NCI-H187 (cell line): ENCODE data around the gene ABCA3.
A peak's percentile ranks its signal among the peaks of the same experiment; 100 is the strongest.

Experiments used
- DNase-seq, 2 experiments: peaks; one replicate each; lab custom pipeline; 2025; lab: John Stamatoyannopoulos, UW

Gene ABCA3

DNA sequence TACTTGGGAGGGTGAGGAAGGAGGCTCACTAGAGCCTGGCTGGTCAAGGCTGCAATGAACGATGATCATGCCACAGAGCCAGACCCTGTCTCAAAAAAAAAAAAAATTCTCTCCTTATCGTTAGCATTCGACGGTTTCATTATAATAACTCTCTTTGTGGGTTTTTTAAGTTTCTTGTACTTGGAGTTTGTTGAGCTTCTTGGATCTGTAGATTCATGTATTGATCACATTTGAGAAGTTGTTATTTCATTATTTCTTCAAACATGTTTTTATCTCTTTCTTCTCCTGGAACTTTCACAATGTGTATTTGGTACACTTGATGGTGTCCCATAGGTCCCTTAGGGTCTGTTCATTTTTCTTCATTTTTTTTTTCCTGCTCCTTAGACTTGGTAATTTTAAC, 16.8 kb upstream of the ABCA3 start:
- no peak for DNase-seq

DNA sequence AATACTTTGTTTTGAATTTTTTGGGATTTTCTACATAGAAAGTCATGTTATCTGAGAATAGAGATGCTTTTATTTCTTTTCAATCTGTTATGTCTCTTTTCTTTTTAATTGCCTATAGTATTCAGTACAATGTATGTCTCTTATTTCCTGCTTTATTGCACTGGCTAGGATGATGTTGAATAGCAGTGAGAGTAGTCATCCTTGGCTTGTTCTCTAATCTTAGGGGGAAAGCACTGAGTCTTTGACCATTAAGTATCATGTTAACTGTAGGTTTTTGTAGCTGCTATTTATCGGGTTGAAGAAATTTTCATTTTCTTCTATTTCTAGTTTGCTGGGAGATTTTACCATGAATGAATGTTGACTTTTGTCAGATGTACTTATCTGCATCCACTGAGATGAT, 10.0 kb upstream of the ABCA3 start:
- no peak for DNase-seq

DNA sequence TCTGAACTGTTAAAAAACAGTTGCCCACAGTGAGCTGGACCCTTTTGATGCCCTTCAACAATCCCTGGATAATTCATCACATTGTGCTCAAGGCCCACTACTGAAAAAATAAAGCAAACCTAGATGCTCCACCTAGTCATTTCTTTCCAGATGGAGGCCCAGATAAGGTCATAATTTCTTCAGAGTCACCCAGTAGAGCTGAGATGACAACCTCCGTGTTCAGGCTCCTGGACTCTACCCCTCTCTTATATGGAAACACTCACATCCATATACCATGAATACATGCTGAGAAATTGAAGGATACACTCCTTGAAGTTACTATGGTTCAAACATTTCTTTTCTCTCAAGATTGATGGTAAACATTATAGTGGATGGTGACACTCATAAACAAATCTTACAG, 2.7 kb upstream of the ABCA3 start:
- DNase-seq, result no peak

DNA sequence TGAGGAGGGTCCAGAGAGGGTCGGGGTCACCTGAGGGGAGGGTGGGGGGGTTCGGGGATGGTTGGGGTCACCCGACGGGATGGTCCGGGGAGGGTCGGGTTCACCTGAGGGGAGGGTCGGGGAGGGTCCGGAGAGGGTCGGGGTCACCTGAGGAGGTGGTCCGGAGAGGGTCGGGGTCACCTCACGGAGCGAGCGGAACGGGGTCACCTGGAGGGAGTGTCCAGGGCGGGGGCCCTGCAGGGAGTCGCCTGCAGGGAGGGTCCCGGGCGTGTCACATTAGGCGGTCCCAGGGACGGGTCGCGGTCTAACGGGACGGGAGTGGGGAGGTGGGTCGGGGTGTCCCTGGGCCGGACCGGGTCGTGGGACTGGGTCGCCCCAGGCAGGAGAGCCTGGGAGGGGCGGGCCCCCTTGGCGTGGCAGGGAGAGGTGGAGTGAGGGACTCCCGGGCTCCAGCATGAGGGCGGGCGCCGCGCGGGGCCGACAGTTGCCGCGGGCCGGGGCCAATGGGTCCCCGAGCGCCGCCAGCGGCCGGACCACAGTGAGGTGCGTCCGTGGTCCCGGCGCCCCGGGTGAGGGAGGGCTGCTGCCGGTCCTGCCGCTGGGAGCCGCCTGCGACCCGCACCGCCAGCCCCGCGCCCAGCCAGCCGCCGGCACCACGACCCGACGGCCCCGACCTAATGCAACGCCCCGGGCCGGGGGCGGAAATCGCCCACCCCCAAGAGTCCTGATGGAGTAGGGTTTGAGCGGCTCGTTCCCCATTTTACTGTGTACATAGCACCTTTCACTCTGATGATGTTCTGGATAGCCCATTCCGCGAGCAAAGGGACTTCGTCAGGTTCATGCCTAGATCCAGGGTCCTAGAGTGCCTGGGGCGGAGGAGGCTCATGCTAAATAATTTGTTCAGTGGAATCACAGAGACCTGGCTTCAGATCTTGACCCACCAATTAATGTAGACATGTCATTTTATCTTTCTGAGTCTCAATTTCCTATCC, 1.2 kb upstream of the ABCA3 start:
- DNase-seq, result no peak

GRCh38 chr16:2339521-2340484, 725 bp downstream of the ABCA3 start:
- peak; percentile 68 to 76 for DNase-seq

DNA sequence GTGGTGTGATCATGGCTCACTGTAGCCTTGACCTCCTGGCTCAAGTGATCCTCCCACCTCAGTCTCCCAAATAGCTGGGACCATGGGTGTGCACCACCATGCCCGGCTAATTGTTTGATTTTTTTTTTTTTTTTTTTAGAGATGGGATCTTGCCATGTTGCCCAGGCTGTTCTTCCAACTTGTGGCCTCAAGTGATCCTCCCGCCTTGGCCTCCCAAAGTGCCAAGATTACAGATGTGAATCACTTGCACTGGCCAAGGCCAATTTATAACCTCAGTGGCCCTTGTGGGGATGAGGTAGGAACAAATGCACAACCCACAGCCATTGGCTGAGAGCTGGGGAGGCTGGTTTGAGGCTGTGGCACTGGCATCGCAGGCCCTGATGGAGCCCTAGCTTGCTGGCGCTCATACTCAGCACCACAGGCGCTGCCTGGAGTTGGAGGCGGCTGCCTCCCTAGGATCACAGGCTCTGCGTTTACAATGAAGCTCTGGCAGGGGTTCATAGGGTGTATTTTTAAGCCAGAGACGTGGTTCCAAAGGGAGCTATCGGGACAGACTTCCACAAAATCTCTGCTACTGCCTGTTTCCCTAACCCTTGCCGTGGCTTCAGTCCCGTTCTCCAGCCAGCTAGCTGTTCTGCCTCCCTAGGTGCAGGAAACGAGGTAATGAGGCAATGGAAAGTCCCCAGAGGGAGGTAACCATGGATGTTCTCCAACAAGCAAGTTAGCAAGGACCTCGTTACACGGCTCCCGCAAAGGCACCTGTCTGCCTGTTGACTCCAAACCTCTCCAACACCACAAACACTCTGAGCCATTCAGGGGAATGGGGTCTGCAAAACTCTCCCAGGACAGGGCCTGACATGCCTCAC, 2.9 kb downstream of the ABCA3 start:
- DNase-seq, result no peak

GRCh38 chr16:2335286-2335895, 5.1 kb downstream of the ABCA3 start:
- DNase-seq, result no peak

GRCh38 chr16:2333772-2334379, 6.7 kb downstream of the ABCA3 start:
- DNase-seq, result no peak

DNA sequence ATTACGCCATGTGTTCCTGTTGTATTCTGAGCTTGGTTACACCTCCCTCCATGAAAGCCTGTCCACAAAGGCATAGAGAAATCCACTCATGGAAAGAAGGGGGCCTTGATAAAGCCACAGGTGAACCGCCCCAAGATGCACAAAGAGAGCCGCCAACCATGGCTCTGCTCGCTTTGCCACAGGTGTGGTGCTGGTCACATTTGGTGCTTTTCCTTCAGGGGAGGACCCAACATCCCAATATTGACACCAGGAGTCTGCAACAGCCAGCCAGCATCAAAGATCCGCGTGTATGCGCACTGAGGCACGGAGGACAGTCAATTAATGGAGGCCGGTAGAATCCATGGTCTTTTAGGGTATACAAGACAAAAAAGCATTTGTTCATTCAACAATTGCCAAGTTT, 7.3 kb downstream of the ABCA3 start:
- no peak for DNase-seq

GRCh38 chr16:2331931-2332267, 8.6 kb downstream of the ABCA3 start:
- DNase-seq, result no peak

DNA sequence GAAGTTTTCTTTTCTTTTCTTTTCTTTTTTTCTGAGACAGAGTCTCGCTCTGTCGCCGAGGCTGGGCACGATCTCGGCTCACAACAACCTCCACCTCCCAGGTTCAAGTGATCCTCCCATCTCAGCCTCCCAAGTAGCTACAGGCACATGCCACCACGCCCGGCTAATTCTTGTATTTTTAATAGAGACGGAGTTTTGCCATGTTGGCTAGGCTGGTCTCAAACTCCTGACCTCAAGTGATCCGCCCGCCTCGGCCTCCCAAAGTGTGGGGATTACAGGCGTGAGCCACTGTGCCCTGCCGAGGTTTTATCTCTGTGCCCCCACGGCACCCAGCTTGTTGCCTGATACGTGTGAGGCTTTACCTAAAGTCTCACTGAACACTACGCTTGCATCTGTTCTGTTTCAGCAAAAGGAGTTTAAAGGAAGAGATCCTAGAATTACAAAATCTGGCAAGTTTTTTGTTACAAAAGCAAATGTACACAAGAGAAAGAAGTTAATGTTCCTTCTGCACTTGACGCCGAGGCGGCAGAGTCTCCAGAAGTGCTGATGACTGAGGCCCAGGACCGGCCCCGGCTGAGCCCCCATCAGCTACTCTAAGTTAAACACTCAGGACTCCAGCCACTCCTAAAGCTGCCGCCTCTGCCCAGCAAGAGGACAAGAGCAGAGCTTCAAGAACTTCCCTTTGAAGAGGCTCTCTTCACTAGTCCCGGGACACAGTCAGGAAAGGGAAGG, 9.2 kb downstream of the ABCA3 start:
- no peak for DNase-seq

DNA sequence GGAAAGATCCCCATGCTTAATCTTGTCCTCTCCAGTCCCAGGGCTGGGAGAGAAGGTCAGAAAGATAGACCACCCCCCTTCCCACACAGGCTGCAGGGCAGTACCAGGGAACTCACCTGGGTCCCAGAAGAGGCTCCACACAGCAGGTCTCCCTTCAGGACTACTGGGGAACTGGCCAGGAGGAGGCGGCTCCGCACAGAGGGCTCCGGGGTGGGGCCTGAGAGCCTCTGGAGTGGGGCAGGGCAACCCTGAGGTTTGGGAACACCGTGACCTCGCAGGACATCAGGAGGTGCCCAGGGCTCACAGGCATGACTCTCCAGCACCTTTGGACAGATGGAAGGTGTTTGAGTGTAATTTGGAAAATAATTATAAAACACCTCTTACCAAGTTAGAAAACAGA, 11.0 kb downstream of the ABCA3 start:
- no peak for DNase-seq

DNA sequence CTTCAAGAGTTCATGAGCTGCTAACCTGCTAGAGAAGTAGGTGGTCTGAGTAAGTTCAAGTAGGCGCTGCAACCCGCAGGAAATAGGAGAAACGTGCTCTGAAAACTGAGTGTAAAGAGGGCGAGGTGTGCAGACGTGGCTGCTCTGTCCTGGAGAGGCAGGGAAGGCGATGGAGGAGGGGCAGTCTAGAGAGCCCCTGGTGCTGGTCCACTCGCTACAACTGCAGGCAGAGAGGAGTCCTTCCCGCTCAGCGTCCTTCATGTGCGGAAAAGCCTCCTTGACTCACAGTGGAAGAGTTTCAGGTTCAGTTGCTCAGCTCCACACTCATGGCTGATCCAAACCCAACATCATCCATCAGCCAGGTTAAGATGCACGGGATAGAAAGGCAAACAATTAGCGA, 12.1 kb downstream of the ABCA3 start:
- DNase-seq, result peak; percentile 38 to 58

DNA sequence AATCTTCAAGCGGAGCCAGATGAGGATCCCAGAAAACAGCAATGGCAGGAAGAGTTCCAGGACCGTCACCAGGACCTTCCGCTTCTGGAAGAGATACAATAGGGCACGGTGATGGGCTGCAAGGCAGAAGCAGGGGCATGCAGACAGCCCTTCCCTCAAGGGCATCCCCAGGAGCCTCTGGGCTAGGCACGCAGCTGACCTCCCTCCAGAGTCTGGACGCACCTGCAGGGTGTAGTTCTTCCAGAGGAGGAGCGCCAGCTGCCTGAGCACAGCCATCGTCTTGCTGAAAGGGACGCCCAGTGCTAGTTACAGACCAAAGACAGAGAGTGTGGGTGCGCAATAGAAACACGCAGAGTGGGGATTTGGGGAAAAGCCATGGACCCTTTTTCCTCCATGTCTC, 14.3 kb downstream of the ABCA3 start:
- no peak for DNase-seq

GRCh38 chr16:2325791-2326190, 14.7 kb downstream of the ABCA3 start:
- DNase-seq, result no peak

GRCh38 chr16:2325181-2325580, 15.3 kb downstream of the ABCA3 start:
- DNase-seq, result no peak

GRCh38 chr16:2324296-2324859, 16.1 kb downstream of the ABCA3 start:
- no peak for DNase-seq

DNA sequence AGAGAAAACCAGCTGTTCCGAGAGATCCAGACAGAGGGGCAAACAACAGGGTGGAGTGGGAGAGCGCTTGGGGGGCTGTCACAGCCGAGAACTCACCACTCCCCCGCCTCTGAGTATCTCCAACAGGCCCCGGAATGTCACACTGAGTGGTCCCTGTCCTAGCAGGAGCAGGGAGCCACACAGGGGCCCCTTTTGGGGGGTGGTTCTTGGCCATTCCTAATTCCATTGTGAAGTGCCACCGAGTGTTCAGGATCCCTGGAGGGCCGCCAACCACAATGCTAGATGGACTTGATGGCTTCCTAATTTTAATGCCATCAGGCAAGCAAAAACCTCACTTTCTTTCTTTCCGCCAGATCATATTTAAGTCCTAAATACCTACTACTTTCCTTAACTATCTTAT, 16.8 kb downstream of the ABCA3 start:
- DNase-seq, result no peak

DNA sequence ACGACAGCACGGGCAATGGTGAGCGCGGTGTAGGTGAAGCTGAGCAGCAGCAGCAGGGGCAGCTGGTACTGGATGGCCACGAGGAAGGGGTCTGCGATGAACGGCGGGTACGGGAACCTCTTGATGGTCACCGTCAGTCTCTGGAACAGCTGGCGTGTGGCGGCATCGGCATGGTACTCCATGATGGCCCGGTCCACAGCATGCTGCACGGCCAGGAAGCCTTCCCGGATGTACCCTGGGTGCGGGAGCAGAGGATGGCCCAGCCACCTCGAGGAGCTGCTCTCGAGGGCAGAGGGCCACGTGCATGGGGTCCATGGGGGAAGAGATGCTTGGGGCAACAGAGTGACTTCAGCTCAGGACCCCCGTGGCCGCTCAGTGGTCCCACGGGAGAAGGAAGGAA, 20.9 kb downstream of the ABCA3 start:
- no peak for DNase-seq
